ENCODE data around the gene FAM120A. TPM values are rescaled to one million over a fixed set of nuclear protein-coding genes. Genes with fewer than 3 reads are reported as not detected.
"Not testable (repeated sequence)": the region's sequence is repeated elsewhere in the genome, so short reads cannot be mapped to it uniquely, and the experiment has no call there.

The FAM120A gene
- total RNA-seq, 5 donors from 2014 or later (not counting 1 experiment from before 2014, with no cell fraction given) = 76.0 to 96.3 (median 93.5) TPM

DNA sequence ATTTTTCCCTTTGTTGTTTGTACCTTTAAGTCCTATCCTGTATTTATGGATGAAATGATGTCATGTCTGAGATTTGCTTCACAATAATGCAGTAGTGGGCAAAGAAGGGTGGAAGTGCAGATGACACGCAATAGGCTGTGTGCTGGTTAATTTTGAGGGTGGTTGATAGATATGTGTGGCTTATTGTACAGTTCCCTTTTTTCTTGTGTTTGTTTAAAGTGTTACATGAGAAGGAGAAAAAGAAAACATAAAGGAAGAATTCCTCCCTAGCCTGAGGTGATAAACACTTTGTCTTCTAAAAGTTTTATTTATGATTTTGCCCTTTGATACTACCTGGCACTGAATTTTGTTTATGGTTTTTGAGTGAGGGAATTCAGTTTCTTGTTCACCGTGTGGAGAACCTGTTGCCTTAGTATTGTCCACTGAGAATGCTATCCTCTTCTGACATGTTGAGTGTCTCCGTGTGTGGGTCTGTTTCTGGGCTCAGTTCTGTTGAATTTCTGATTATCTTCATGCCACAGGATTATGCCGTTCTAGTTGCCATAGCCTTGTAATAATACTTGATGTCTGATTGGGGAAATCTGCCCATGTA is 54.2 kb downstream of the FAM120A start:
- H3K27me3 ChIP-seq (replicated peaks in 1 of 2; ENCODE audit: control insufficient read depth in 2 of 2, extremely low read depth in 1 of 2, insufficient read depth in 2 of 2, low read length in 1 of 2) = no peaks in the 10 kb centered on the region
- H3K4me1 ChIP-seq (ENCODE audit: control insufficient read depth in 1 of 2, extremely low read depth in 1 of 2, insufficient read depth in 2 of 2, low read length in 2 of 2) = peaks cover 3 to 25% of the 10 kb centered on the region in 2 experiments
- H3K36me3 Mint-ChIP-seq = peaks cover 44% of the 10 kb centered on the region
- no peaks in the 10 kb centered on the region for H3K9me3 ChIP-seq
- peaks cover 4% of the 10 kb centered on the region in 2 donors for H3K36me3 ChIP-seq (ENCODE audit: control insufficient read depth in 2 of 2, extremely low read depth in 1 of 2, insufficient read depth in 1 of 2, low read length in 1 of 2)
- H3K27ac ChIP-seq (ENCODE audit: low read length) = no peak overlapping the region
- H3K4me3 ChIP-seq (ENCODE audit: control insufficient read depth in 1 of 2, extremely low read depth in 1 of 2, low read length in 1 of 2) = no peak overlapping the region
- no peaks in the 10 kb centered on the region for H3K9me3 Mint-ChIP-seq
- DNase-seq (no peak), ATAC-seq (replicated peaks in 1 of 4) (no peak)
- no peaks in the 10 kb centered on the region for H3K27me3 Mint-ChIP-seq
- H3K27ac Mint-ChIP-seq = peak overlapping the region in 1 of 2 donors; percentile 9
- H3K4me1 Mint-ChIP-seq = peaks cover 71 to 75% (median 74%) of the 10 kb centered on the region in 3 donors
- H3K4me3 Mint-ChIP-seq = no peak overlapping the region
- 77% methylated on average over 2 of the region's 4 CpGs for WGBS (ENCODE audit: insufficient coverage)
- ChIA-PET POLR2A (no interaction called here), CTCF (no interaction called here)

DNA sequence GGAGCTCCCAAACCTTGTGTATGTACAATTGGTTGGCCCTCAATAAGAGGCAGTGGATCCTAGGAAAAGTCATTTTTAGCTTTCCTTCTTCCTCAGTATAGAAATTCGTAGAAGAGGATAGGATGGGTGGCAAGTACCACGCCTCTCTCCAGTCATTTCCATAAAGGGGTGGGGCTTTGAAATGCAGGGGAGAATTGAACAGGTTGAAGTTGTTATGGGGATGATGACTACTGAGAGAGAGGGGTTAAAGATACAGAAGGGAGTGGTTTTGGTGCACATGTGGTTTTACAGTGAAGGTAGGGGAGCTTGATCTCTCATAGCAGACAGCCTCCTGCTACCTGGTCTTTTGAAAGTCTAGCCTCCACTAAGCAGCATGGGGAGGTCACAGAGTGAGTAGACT is 56.3 kb downstream of the FAM120A start:
- Mint-ChIP-seq H3K4me3 (no peak overlapping the region), H3K9me3 (no peaks in the 10 kb centered on the region), H3K4me1 (peaks cover 67 to 74% (median 72%) of the 10 kb centered on the region in 3 donors), H3K27me3 (no peaks in the 10 kb centered on the region), H3K36me3 (peaks cover 29% of the 10 kb centered on the region), H3K27ac (no peak overlapping the region)
- Histone ChIP-seq H3K27me3 (replicated peaks in 1 of 2; ENCODE audit: control insufficient read depth in 2 of 2, extremely low read depth in 1 of 2, insufficient read depth in 2 of 2, low read length in 1 of 2) (no peaks in the 10 kb centered on the region), H3K9me3 (no peaks in the 10 kb centered on the region), H3K36me3 (ENCODE audit: control insufficient read depth in 2 of 2, extremely low read depth in 1 of 2, insufficient read depth in 1 of 2, low read length in 1 of 2) (peaks cover 4% of the 10 kb centered on the region in 2 donors), H3K4me3 (ENCODE audit: control insufficient read depth in 1 of 2, extremely low read depth in 1 of 2, low read length in 1 of 2) (no peak overlapping the region), H3K27ac (ENCODE audit: low read length) (no peak overlapping the region), H3K4me1 (ENCODE audit: control insufficient read depth in 1 of 2, extremely low read depth in 1 of 2, insufficient read depth in 2 of 2, low read length in 2 of 2) (peaks cover 2 to 21% of the 10 kb centered on the region in 2 experiments)
- CTCF ChIA-PET = no interaction called here
- ATAC-seq (replicated peaks in 1 of 4) = no peak
- POLR2A ChIA-PET = no interaction called here
- no CpG with 5 or more reads among the region's 2 CpGs for WGBS (ENCODE audit: insufficient coverage)
- no peak for DNase-seq

DNA sequence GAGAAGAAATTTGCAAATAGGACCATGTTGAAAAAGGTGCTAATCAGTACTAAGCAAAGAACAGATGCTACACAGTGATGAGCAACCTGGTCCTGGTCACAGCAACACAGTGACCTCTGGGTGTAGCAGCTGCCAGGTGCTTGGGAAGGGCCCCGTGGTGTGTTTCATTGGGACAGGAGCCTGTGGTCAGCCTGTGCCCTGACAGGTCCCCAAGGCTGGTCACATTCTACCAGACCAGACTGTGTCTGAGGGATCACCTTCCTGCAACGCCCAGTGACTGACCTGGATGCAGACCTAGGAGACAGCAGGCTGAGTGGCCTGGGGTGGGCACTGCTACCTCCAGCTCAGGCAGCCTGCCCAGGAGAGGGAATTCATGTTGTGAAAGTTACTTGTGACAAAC is 56.7 kb downstream of the FAM120A start:
- H3K27ac ChIP-seq (ENCODE audit: low read length) = no peak overlapping the region
- Mint-ChIP-seq H3K4me1 (peaks cover 68 to 79% (median 72%) of the 10 kb centered on the region in 3 donors), H3K27ac (no peak overlapping the region), H3K36me3 (peaks cover 24% of the 10 kb centered on the region), H3K27me3 (no peaks in the 10 kb centered on the region), H3K9me3 (no peaks in the 10 kb centered on the region), H3K4me3 (no peak overlapping the region)
- WGBS (ENCODE audit: insufficient coverage) = 95% methylated on average over 2 of the region's 2 CpGs
- ChIA-PET POLR2A (no interaction called here), CTCF (no interaction called here)
- peaks cover 4% of the 10 kb centered on the region in 2 donors for H3K36me3 ChIP-seq (ENCODE audit: control insufficient read depth in 2 of 2, extremely low read depth in 1 of 2, insufficient read depth in 1 of 2, low read length in 1 of 2)
- no peak for DNase-seq
- no peaks in the 10 kb centered on the region for H3K27me3 ChIP-seq (replicated peaks in 1 of 2; ENCODE audit: control insufficient read depth in 2 of 2, extremely low read depth in 1 of 2, insufficient read depth in 2 of 2, low read length in 1 of 2)
- H3K4me3 ChIP-seq (ENCODE audit: control insufficient read depth in 1 of 2, extremely low read depth in 1 of 2, low read length in 1 of 2) = no peak overlapping the region
- no peaks in the 10 kb centered on the region for H3K9me3 ChIP-seq
- ATAC-seq (replicated peaks in 1 of 4) = no peak
- peaks cover 2 to 21% of the 10 kb centered on the region in 2 experiments for H3K4me1 ChIP-seq (ENCODE audit: control insufficient read depth in 1 of 2, extremely low read depth in 1 of 2, insufficient read depth in 2 of 2, low read length in 2 of 2)

GRCh38 chr9:93509084-93509483 is 57.6 kb downstream of the FAM120A start:
- 100% methylated on average over 1 of the region's 2 CpGs for WGBS (ENCODE audit: insufficient coverage)
- no peak overlapping the region for H3K27ac ChIP-seq (ENCODE audit: low read length)
- H3K4me3 Mint-ChIP-seq = no peak overlapping the region
- no peaks in the 10 kb centered on the region for H3K27me3 ChIP-seq (replicated peaks in 1 of 2; ENCODE audit: control insufficient read depth in 2 of 2, extremely low read depth in 1 of 2, insufficient read depth in 2 of 2, low read length in 1 of 2)
- H3K27ac Mint-ChIP-seq = no peak overlapping the region
- ATAC-seq (replicated peaks in 1 of 4) (no peak), DNase-seq (no peak)
- ChIA-PET POLR2A (interaction anchor here in 1 of 2 donors (0.6 kb wide), 1 partner anchor 461 kb away, joined by 13 read pairs; no protein-coding TSS in a partner anchor), CTCF (no interaction called here)
- no peaks in the 10 kb centered on the region for H3K27me3 Mint-ChIP-seq
- H3K36me3 ChIP-seq (ENCODE audit: control insufficient read depth in 2 of 2, extremely low read depth in 1 of 2, insufficient read depth in 1 of 2, low read length in 1 of 2) = peaks cover 4% of the 10 kb centered on the region in 2 donors
- H3K4me1 ChIP-seq (ENCODE audit: control insufficient read depth in 1 of 2, extremely low read depth in 1 of 2, insufficient read depth in 2 of 2, low read length in 2 of 2) = peaks cover 2 to 21% of the 10 kb centered on the region in 2 experiments
- no peaks in the 10 kb centered on the region for H3K9me3 ChIP-seq
- no peak overlapping the region for H3K4me3 ChIP-seq (ENCODE audit: control insufficient read depth in 1 of 2, extremely low read depth in 1 of 2, low read length in 1 of 2)
- H3K36me3 Mint-ChIP-seq = peaks cover 18% of the 10 kb centered on the region
- peaks cover 68 to 83% (median 74%) of the 10 kb centered on the region in 3 donors for H3K4me1 Mint-ChIP-seq
- H3K9me3 Mint-ChIP-seq = no peaks in the 10 kb centered on the region

GRCh38 chr9:93510041-93510440 is 58.6 kb downstream of the FAM120A start:
- ATAC-seq (replicated peaks in 1 of 4) (no peak), DNase-seq (no peak)
- no peak overlapping the region for H3K4me3 Mint-ChIP-seq
- peaks cover 18% of the 10 kb centered on the region for H3K36me3 Mint-ChIP-seq
- CTCF ChIA-PET = no interaction called here
- H3K27me3 ChIP-seq (replicated peaks in 1 of 2; ENCODE audit: control insufficient read depth in 2 of 2, extremely low read depth in 1 of 2, insufficient read depth in 2 of 2, low read length in 1 of 2) = no peaks in the 10 kb centered on the region
- peaks cover 63 to 75% (median 68%) of the 10 kb centered on the region in 3 donors for H3K4me1 Mint-ChIP-seq
- peak overlapping the region in 1 of 2 donors; percentile 48 for H3K27ac Mint-ChIP-seq
- POLR2A ChIA-PET = no interaction called here
- no peaks in the 10 kb centered on the region for H3K9me3 Mint-ChIP-seq
- peaks cover 2 to 21% of the 10 kb centered on the region in 2 experiments for H3K4me1 ChIP-seq (ENCODE audit: control insufficient read depth in 1 of 2, extremely low read depth in 1 of 2, insufficient read depth in 2 of 2, low read length in 2 of 2)
- WGBS (ENCODE audit: insufficient coverage) = 100% methylated on average over 1 of the region's 7 CpGs
- H3K27me3 Mint-ChIP-seq = no peaks in the 10 kb centered on the region
- H3K9me3 ChIP-seq = no peaks in the 10 kb centered on the region
- H3K36me3 ChIP-seq (ENCODE audit: control insufficient read depth in 2 of 2, extremely low read depth in 1 of 2, insufficient read depth in 1 of 2, low read length in 1 of 2) = peaks cover 6 to 10% of the 10 kb centered on the region in 2 donors
- H3K27ac ChIP-seq (ENCODE audit: low read length) = no peak overlapping the region
- H3K4me3 ChIP-seq (ENCODE audit: control insufficient read depth in 1 of 2, extremely low read depth in 1 of 2, low read length in 1 of 2) = no peak overlapping the region

DNA sequence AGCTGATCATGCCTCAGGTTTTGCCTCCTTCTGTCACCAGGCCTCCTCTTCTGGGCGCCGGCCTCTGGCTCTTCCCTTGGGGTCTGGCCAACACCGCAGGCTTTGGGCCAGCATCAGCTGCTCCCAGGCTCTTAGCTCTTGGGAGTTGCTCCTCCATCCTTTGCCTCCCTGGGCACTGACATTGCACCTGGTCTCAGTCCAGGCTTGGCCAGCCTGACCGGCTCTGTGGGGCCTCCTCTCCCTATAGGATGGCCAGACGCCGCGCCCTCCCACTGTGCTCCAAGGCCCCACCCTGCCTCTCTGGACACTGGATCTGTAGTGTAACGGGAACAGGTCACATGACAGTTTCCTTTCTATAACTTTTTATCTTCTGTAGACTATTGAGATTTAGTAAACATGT is 59.7 kb downstream of the FAM120A start:
- H3K9me3 Mint-ChIP-seq; H3K27me3 Mint-ChIP-seq; H3K36me3 ChIP-seq (ENCODE audit: control insufficient read depth in 2 of 2, extremely low read depth in 1 of 2, insufficient read depth in 1 of 2, low read length in 1 of 2); ATAC-seq (replicated peaks in 1 of 4); DNase-seq; H3K9me3 ChIP-seq; CTCF ChIA-PET; POLR2A ChIA-PET; H3K27me3 ChIP-seq (replicated peaks in 1 of 2; ENCODE audit: control insufficient read depth in 2 of 2, extremely low read depth in 1 of 2, insufficient read depth in 2 of 2, low read length in 1 of 2); H3K4me3 Mint-ChIP-seq; H3K27ac ChIP-seq (ENCODE audit: low read length); H3K4me3 ChIP-seq (ENCODE audit: control insufficient read depth in 1 of 2, extremely low read depth in 1 of 2, low read length in 1 of 2): not testable (repeated sequence)
- 100% methylated on average over 5 of the region's 8 CpGs for WGBS (ENCODE audit: insufficient coverage)
- peak overlapping the region in 1 of 2 donors; percentile 48 for H3K27ac Mint-ChIP-seq
- H3K4me1 Mint-ChIP-seq = peaks cover 53 to 63% (median 58%) of the 10 kb centered on the region in 3 donors
- H3K36me3 Mint-ChIP-seq = peaks cover 14% of the 10 kb centered on the region
- peaks cover 2 to 21% of the 10 kb centered on the region in 2 experiments for H3K4me1 ChIP-seq (ENCODE audit: control insufficient read depth in 1 of 2, extremely low read depth in 1 of 2, insufficient read depth in 2 of 2, low read length in 2 of 2)

Measured in T-cell (primary cell).